ENCODE results near the gene OTOG.

The OTOG gene

DNA sequence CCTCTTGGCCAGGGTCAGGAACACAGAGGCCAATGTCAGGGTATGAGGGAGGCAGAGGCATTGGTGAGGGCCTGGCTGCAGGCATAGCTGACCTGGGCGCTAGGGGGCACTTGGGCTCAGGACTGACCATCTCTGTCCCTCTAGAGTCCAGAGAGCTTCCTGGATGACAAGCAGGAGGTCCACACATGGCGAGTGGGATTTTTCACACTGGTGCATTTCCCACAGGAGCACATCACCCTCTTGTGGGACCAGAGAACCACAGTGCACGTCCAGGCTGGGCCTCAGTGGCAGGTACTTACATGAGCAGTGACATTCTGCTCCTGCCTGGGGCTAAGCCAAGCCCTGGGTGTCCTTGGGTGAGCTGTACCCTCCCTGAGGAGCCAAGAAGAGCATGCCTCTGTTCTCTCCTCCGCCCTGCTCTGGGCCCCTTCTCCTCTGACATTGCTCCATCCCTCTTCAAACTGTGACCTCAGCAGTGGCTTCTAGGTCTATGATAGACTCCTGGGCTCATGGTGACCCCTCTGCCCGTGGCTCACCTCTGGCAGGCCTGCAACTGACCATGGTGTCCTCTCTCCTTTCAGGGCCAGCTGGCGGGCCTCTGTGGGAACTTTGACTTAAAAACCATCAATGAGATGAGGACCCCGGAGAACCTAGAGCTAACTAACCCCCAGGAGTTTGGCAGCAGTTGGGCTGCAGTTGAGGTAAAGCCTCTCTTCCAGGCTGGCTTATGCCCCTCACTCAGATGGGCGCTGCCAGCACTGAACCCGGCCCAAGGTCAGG, 46.6 kb downstream of the OTOG start:
- no peak for TF ChIP-seq POLR2AphosphoS5 (IDR thresholded peaks at IDR 0.05; ENCODE audit: low read depth, low read length)
- no peak for TF ChIP-seq TAF1 (IDR thresholded peaks at IDR 0.05; ENCODE audit: borderline replicate concordance, insufficient read depth, low read length)
- no peak for TF ChIP-seq FOXP2 (optimal IDR thresholded peaks at IDR 0.05; ENCODE audit: borderline replicate concordance, extremely low read depth, extremely low read length, insufficient read depth)
- no peak for TF ChIP-seq SIN3A (IDR thresholded peaks at IDR 0.05; ENCODE audit: borderline replicate concordance, insufficient read depth, low read length)
- TF ChIP-seq, protein P1, sequence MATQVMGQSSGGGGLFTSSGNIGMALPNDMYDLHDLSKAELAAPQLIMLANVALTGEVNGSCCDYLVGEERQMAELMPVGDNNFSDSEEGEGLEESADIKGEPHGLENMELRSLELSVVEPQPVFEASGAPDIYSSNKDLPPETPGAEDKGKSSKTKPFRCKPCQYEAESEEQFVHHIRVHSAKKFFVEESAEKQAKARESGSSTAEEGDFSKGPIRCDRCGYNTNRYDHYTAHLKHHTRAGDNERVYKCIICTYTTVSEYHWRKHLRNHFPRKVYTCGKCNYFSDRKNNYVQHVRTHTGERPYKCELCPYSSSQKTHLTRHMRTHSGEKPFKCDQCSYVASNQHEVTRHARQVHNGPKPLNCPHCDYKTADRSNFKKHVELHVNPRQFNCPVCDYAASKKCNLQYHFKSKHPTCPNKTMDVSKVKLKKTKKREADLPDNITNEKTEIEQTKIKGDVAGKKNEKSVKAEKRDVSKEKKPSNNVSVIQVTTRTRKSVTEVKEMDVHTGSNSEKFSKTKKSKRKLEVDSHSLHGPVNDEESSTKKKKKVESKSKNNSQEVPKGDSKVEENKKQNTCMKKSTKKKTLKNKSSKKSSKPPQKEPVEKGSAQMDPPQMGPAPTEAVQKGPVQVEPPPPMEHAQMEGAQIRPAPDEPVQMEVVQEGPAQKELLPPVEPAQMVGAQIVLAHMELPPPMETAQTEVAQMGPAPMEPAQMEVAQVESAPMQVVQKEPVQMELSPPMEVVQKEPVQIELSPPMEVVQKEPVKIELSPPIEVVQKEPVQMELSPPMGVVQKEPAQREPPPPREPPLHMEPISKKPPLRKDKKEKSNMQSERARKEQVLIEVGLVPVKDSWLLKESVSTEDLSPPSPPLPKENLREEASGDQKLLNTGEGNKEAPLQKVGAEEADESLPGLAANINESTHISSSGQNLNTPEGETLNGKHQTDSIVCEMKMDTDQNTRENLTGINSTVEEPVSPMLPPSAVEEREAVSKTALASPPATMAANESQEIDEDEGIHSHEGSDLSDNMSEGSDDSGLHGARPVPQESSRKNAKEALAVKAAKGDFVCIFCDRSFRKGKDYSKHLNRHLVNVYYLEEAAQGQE (IDR thresholded peaks at IDR 0.05; ENCODE audit: insufficient read depth in 1 of 2, low read depth in 2 of 2, low read length in 2 of 2), result no peak

DNA sequence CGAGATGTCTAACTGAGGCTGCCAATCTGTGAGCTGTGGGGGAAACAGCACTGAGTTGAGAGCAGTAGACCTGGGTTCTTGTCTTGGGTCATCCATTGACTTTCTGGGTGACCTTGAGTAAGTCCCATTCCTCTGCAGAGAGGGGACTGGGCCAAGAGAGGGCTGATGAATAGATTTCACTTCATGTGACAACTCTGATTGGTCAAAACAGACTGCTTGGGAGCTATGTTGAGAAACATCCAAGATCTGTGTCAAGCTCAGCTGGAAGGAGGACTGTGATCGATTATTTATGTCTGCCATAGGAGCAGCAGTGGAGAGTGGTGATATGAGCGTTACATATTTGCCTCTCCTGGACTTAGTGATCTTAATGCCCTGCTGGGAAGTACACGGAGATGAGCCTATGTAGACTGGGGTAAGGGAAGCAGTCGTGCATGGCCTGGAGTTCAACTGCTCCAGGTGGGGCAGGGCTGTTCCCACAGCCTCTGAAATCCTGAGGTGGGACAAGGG, 47.7 kb downstream of the OTOG start:
- no peak for TF ChIP-seq POLR2AphosphoS5 (IDR thresholded peaks at IDR 0.05; ENCODE audit: low read depth, low read length)
- TF ChIP-seq FOXP2 (optimal IDR thresholded peaks at IDR 0.05; ENCODE audit: borderline replicate concordance, extremely low read depth, extremely low read length, insufficient read depth), result no peak
- no peak for TF ChIP-seq SIN3A (IDR thresholded peaks at IDR 0.05; ENCODE audit: borderline replicate concordance, insufficient read depth, low read length)
- TF ChIP-seq TAF1 (IDR thresholded peaks at IDR 0.05; ENCODE audit: borderline replicate concordance, insufficient read depth, low read length), result no peak
- TF ChIP-seq, protein P1 (IDR thresholded peaks at IDR 0.05; ENCODE audit: insufficient read depth in 1 of 2, low read depth in 2 of 2, low read length in 2 of 2), result no peak

DNA sequence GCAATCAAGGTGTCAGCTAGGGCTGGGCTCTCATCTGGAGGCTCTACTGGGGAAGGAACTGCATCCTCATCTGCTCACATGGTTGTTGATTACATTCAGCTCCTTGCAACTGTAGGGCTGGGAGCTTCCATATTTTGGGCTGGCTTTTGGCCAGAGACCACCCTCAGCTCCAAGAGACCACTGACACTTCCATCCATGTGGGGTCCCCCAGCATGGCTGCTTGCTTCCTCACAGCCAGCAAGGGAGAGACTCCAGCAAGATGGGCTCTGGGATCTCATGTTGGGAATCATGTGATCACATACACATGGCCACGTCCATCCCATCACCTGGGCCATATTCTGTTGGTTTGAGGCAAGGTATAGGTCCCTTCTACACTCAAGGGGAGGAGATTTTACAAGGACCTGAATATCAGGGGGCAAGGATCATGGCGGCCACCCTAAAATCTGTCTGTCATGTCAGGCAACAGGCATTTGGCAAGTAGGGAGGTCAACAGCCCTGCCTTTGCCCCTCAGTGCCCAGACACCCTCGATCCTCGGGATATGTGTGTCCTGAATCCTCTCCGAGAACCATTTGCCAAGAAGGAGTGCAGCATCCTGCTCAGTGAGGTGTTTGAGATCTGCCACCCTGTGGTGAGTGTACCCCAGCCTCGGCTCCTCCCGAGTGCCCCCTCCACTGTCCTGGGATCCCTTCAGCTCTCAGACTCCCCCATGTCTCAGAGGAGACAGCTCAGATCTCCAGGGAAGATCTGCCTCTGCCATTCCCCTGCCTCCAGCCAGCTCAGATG, 48.7 kb downstream of the OTOG start:
- TF ChIP-seq TAF1 (IDR thresholded peaks at IDR 0.05; ENCODE audit: borderline replicate concordance, insufficient read depth, low read length), result no peak
- TF ChIP-seq FOXP2 (optimal IDR thresholded peaks at IDR 0.05; ENCODE audit: borderline replicate concordance, extremely low read depth, extremely low read length, insufficient read depth), result no peak
- TF ChIP-seq SIN3A (IDR thresholded peaks at IDR 0.05; ENCODE audit: borderline replicate concordance, insufficient read depth, low read length), result no peak
- TF ChIP-seq POLR2AphosphoS5 (IDR thresholded peaks at IDR 0.05; ENCODE audit: low read depth, low read length), result no peak
- TF ChIP-seq, protein P1 (IDR thresholded peaks at IDR 0.05; ENCODE audit: insufficient read depth in 1 of 2, low read depth in 2 of 2, low read length in 2 of 2), result no peak

DNA sequence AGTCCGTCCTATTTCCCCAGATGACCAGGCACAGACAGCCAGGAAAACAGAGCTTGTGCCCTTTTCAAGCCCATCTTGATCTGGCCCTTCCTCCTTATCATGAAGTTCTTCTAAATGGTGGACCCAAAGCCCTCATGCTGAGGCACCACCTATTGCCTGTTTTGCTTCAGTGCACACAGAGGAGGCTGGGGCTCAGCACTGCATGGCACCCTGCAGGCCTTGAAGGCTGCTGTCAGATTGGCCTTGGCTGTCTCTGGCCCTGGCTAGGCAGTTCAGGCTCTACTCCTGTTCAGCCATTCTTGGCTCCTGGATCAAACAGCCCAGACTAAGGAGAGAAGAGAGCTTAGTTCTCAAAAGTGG, 49.2 kb downstream of the OTOG start:
- TF ChIP-seq TAF1 (IDR thresholded peaks at IDR 0.05; ENCODE audit: borderline replicate concordance, insufficient read depth, low read length) (no peak), POLR2AphosphoS5 (IDR thresholded peaks at IDR 0.05; ENCODE audit: low read depth, low read length) (no peak), SIN3A (IDR thresholded peaks at IDR 0.05; ENCODE audit: borderline replicate concordance, insufficient read depth, low read length) (no peak), FOXP2 (optimal IDR thresholded peaks at IDR 0.05; ENCODE audit: borderline replicate concordance, extremely low read depth, extremely low read length, insufficient read depth) (no peak)
- TF ChIP-seq, protein P1 (IDR thresholded peaks at IDR 0.05; ENCODE audit: insufficient read depth in 1 of 2, low read depth in 2 of 2, low read length in 2 of 2), result no peak

All from PFSK-1 (cell line).